ENCODE results near the gene C6orf47. TPM values are rescaled to one million over a fixed set of nuclear protein-coding genes. Genes with fewer than 3 reads are reported as not detected.

Gene C6orf47
- total RNA-seq, 1 donor from 2014 or later, result 20.6 TPM

- DNase-seq (ENCODE audit: low read depth), result peak; percentile 16
Measured at GRCh38 chr6:31687860-31688693, 27.5 kb upstream of the C6orf47 start.

GRCh38 chr6:31687321-31687720 lies 26.7 kb upstream of the C6orf47 start:
- peak; percentile 70 for DNase-seq (ENCODE audit: low read depth)

GRCh38 chr6:31686483-31686882 lies 25.9 kb upstream of the C6orf47 start:
- no peak for DNase-seq (ENCODE audit: low read depth)

GRCh38 chr6:31683591-31683990 lies 23.0 kb upstream of the C6orf47 start:
- DNase-seq (ENCODE audit: low read depth), result no peak

GRCh38 chr6:31681135-31681671 lies 20.6 kb upstream of the C6orf47 start:
- DNase-seq (ENCODE audit: low read depth), result peak; percentile 45

- peak; percentile 89 for DNase-seq (ENCODE audit: low read depth)
Measured at GRCh38 chr6:31680226-31681134, 19.9 kb upstream of the C6orf47 start, which contains the start of gene LY6G5C. Gene LY6G5C (minus strand): TSS chr6:31681067. CDS start chr6:31680373, 694 bp downstream.

- no peak for DNase-seq (ENCODE audit: low read depth)
Measured at GRCh38 chr6:31677955-31678354, 17.4 kb upstream of the C6orf47 start.

GRCh38 chr6:31676904-31677303 lies 16.3 kb upstream of the C6orf47 start:
- DNase-seq (ENCODE audit: low read depth), result no peak

GRCh38 chr6:31676322-31676903 lies 15.8 kb upstream of the C6orf47 start:
- DNase-seq (ENCODE audit: low read depth), result no peak

- DNase-seq (ENCODE audit: low read depth), result no peak
Measured at GRCh38 chr6:31669676-31670075, 9.1 kb upstream of the C6orf47 start, which contains the start of gene LY6G5B. Gene LY6G5B (plus strand): TSS chr6:31669976. CDS start chr6:31670951, 975 bp downstream.

GRCh38 chr6:31666337-31666965 lies 5.9 kb upstream of the C6orf47 start:
- DNase-seq (ENCODE audit: low read depth), result no peak

- peak; percentile 98 for DNase-seq (ENCODE audit: low read depth)
Measured at GRCh38 chr6:31665501-31666336, 5.1 kb upstream of the C6orf47 start, which contains the start of gene CSNK2B. Gene CSNK2B (plus strand): TSS chr6:31666080. CDS start chr6:31666832, 752 bp downstream.

- DNase-seq (ENCODE audit: low read depth), result peak; percentile 98
Measured at GRCh38 chr6:31664790-31665500, 4.4 kb upstream of the C6orf47 start, which contains the start of gene GPANK1. Gene GPANK1 (minus strand): TSS chr6:31664997. CDS start chr6:31664478, 519 bp downstream.

- DNase-seq (ENCODE audit: low read depth), result peak; percentile 75
Measured at GRCh38 chr6:31663961-31664789, 3.6 kb upstream of the C6orf47 start.

GRCh38 chr6:31663126-31663960 lies 2.8 kb upstream of the C6orf47 start:
- no peak for DNase-seq (ENCODE audit: low read depth)

GRCh38 chr6:31662124-31662723 lies 1.6 kb upstream of the C6orf47 start:
- DNase-seq (ENCODE audit: low read depth), result no peak

Measured in myocyte (in vitro differentiated cells).